HG03097 (cell line): ENCODE data around the gene SUFU.
"Not testable (repeated sequence)": the region's sequence is repeated elsewhere in the genome, so short reads cannot be mapped to it uniquely, and the experiment has no call there.

Source experiments
- ATAC-seq: cut with Tn5 transposase; IDR thresholded peaks from one replicate; pipeline ENCODE4 v1.9.1; 2021; ENCODE audit not compliant: unreplicated experiment, low FRiP score

The SUFU gene

DNA sequence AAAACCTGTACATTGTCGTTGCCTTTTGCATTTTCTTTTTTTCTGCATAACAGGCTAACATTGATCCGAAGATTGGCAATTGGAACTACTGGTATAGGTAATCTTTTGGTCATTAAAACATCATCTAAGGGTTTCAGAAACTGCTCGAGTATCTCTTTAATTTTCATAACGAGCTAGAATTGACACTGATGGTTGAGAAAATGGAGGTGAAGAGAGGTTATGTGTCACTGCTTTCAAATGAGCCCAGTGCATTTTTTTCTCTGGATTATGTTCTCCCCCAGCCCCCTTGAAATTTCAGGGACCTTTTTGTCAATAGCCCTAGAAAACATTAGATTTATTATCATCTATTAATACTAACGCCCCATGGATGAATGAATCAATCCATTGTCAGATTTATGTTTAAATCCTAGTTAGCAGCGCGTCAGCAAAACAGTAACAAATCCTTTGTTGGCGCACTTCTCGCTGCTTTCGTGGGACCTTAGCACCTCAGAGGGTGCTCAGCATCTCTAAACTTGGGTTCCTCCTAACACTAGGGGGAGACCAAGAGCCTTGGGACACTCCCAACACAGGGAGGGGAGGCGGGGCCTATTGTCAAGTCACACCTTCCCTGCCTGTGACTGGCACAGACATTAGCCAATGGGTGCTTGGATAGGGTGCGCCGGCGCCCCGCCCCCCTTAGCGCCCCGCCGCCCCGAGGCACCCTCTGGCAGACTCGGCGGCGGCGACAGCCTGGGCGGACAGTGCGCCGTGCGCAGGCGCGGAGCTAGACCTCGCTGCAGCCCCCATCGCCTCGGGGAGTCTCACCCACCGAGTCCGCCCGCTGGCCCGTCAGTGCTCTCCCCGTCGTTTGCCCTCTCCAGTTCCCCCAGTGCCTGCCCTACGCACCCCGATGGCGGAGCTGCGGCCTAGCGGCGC, at the start of gene SUFU:
Gene SUFU, plus strand, starts transcription at position 709 of the 915 bp plus-strand sequence. Its CDS starts 181 bp downstream, at position 890.
- peak; percentile 47 for ATAC-seq

DNA sequence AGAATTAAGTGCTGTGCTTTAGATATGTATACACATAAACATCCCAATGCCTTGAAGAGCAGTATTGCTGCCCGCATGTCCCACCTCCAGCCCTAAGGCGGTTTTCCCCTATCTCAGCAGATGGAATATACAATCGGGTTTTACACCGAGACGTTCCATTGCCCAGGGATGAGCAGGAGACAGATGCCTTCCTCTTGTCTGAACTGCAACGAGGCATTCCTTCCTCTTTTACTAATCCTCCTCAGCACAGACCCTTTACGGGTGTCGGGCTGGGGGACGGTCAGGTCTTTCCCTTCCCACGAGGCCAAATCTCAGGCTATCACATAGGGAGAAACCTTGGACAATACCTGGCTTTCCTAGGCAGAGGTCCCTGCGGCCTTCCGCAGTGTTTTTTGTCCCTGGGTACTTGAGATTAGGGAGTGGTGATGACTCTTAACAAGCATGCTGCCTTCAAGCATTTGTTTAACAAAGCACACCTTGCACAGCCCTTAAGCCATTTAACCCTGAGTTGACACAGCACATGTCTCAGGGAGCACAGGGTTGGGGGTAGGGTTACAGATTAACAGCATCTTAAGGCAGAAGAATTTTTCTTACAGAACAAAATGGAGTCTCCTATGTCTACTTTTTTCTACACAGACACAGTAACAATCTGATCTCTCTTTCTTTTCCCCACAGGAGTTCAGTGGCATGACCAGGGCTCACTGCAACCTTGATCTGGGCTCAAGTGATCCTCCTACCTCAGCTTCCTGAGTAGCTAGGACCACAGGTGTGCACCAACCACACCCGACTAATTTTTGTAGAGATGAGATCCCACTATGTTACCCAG, 48.9 kb upstream of the SUFU start:
- ATAC-seq, result not testable (repeated sequence)

DNA sequence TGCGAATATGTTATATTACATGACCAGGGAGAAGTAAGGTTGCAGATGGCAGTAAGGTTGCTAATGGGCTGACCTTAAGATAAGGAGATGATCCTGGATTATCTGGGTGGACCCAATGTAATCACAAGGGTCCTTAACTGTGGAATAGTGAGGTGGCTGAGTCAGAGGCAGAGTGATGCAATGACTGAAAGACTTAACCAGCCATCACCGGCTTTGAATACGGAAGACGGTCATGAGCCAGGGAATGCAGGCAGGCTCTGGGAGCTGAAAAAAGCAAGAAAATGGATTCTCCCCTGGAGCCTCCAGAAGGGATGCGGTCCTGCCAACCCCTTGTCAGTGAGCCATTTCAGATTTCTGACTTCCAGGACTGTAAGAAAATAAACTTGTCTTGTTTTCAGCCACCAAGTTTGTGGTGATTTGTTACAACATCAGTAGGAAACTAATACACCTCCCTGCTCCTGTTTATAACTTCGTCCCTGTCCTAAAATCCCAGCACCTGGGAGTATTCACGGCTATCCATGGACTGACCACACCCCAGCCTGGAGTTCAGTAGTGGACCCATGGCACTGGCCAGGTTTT, 47.8 kb upstream of the SUFU start:
- ATAC-seq, result no peak

DNA sequence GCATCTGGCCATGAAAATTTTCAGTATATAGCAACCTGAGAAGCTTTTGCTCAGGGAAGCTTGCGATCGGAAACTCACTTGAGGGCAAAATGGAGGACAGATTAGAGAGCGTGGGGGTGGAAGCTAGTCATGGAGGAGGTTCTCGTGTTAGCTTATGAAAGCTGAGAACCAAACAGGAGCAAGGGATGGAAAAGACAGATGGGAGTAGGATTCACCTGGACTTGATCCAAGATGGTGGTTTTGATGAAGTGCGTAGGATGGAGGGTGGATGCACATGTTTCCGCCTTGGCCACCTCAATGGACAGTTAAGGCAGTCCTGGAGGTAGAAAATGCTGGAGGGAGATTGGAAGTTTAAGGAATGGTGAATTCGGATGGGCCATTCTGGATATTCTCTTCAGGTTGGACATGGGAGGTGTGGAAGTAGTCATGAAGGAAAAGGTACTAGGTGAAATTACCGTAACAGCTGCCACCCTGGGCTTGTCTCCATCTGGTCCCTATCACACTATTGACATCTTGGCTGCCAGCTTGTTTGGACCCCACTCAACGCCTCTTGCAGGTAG, 46.1 kb upstream of the SUFU start:
- ATAC-seq, result no peak

DNA sequence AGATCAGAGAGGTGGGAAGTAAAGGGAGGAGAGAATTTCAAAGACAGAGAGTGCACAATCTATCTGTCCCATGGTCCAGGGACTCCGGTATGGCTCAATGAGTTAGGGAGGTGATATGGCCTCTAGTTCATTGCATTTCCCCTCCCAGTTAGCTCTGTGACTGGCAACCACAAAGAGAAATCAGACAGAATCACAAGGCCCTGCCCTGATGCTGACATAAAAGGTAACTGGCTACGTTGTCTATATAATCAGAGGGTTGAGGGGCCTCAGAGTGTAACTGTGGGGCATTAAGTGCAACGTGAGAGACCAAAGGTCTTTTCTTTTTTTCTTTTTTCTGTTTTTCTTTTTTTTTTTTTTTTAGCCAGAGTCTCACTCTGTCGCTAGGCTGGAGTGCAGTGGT, 45.1 kb upstream of the SUFU start:
- ATAC-seq, result no peak

DNA sequence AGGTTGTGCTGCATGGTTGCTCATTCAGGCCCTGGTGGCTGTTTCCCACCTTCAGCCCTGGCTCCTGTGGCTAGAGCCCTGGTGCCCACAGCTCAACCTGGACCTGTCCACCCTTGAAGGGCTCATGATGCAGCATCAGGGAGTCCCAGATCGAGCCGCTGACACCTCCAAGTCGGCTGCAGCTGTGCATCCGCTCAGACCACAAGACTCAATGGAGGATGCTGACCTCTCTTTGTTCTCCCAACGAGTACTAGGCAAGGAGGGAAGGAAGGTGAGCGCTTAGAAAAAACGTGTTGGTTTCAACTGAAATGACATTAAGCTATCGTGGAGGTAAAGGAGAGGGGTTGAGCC, 43.0 kb upstream of the SUFU start:
- ATAC-seq, result peak; percentile 37

DNA sequence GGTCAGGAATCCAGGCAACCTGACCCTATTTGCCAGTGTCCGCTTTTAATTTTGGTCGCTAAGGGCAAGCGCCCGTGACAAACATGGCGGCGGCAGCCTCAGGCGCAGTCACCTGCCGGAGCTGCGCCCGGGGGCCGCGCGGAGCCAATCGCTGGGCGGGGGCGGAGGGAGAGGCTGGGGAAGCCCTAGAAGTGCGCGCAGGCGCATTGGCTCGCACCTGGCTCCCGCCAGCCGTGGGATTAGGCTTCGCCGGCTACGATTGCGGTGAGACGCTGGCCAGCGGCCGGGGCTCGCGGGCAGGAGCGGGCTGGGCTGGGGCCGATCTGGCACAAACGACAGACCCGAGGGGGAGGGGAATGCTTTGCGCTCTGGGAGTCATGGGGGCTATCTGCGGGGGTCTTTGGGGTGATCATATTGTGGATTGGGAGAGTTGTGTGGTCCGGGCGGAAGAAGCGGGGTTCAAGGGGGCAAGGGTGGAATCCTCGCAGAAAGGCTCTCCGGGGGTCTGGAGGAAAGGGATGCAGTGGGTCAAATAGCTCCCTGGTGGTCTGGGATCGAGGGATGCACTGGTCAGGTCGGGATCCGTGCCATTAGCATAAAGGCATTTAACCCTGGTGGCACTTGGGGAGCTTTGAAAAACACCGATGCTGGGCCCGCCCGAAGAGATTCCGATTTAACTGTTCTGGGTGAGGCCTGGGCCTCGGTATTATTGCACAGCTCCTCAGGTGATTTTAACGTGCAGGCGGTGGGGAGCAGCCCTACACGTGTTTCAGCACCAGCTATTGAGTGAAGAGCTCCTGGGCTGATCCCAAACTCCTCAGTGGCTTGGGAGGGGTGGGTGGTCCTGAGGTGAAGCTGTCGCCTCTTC, 42.4 kb upstream of the SUFU start:
- peak; percentile 75 for ATAC-seq

DNA sequence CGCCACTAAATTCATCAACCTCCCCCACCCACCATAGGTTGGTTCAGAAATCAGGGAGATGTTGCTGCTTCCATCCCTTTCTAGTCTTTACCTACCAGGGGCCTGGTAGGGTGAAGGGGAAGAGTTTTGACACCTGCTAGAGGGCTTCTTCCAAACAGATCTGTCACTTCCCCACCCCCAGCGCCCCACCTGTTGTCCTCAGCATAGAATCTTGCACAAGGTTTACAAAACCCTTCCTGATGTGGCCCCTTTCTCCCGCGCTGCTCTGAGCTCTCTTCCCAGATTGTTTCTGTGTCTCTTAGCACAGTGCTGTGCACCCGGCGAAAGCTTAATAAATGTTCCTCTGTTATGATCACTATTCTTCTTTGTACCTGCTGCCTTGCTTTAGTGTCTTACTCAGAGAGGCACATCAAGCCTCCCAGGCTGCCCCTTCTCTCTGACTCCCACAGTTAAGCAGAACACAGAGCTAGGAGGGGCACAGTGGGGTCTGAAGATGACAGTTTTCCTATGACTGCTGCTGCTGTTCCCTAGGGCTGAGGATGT, 41.2 kb upstream of the SUFU start:
- ATAC-seq, result no peak

DNA sequence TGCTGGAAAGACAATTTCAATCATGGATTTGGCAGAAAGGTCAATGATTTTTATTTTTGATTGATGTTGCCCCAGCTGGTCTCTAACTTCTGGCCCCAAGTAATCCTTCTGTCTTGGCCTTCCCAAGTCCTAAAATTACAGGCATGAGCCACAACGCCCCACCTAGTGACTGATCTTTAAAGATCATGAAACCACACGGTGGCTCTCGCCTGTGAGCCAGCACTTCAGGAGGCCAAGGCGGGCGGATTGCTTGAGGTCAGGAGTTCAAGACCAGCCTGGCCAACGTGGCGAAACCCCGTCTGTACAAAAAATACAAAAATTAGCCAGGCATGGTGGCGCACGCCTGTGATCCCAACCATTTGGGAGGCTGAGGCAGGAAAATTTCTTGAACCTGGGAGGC, 39.8 kb upstream of the SUFU start:
- ATAC-seq, result no peak

DNA sequence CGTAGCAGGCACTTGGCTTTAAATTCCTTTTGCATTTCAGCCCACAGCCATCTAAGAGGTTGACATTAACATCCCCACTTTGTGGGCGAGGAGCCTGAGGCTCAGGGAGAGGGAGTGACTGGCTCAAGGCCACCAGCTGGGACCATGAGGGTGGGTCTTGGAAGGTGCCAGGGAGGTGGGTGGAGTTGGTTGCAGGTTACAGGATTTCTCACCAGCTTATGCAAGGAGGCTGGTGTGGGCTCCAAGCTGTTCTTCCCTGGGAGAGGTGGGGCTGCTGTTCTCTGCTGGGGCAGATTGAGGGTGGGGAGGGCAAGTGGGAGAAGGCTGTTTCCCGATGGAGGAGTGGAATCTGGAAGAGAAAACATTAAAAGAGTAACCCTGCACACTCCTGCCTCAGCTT, 38.3 kb upstream of the SUFU start:
- no peak for ATAC-seq

DNA sequence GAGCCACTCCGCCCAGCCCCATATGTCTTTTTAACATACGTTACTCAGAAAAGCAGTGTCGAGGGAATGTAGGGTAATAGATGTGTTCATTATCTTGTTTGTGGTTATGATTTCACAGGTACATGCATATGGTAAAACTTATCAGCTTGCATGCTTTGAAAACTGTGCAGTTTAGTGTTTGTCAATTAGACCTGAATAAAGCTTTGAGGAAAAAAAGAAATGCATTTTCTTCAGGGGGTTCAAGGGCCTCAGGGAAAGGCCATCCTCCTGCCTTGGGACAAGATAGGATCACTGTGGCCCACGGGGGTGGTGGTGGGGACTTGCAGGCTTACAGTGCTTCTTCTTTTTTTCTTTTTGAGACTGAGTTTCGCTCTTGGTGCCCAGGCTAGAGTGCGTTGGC, 36.5 kb upstream of the SUFU start:
- no peak for ATAC-seq

DNA sequence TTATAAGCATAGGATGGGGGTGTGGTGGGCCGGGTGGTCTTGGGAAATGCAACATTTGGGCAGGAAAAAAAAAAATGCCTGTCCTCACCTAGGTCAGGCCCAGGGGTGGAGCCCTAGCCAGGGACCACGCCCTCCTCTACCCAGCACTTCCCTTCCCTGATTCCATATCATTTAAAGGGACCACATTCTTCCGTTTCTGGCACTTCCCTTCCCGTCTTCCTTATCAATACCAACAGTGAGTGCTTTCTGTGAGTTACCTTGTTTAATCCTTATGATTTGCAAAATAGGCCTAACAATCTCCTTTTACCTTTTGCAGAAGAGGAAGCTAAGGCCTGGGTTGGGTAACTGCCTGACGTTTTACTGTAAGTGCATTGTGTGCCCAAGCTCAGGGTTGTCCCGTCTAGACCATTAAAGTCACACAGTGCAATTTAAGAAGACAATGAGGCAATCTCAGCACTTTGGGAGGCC, 35.8 kb upstream of the SUFU start:
- ATAC-seq, result no peak

DNA sequence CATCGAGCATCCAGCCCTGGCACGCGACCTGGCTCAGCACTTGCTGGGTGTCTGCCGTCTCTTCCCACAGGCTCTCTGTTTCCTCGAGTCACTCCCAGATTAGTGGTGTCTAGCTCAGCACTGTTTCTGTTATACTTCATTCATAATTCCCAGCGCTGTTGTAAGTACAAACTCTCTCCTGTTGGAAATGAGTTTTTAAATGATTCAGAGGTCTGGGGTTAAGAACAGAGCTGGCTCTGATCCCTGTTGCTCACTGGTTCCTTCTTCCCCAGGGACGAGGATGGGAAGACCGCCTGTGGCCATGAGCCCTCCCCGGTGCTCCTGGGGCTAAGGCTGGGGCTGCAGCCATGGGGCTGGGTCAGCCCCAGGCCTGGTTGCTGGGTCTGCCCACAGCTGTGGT, 35.1 kb upstream of the SUFU start:
- ATAC-seq, result no peak

DNA sequence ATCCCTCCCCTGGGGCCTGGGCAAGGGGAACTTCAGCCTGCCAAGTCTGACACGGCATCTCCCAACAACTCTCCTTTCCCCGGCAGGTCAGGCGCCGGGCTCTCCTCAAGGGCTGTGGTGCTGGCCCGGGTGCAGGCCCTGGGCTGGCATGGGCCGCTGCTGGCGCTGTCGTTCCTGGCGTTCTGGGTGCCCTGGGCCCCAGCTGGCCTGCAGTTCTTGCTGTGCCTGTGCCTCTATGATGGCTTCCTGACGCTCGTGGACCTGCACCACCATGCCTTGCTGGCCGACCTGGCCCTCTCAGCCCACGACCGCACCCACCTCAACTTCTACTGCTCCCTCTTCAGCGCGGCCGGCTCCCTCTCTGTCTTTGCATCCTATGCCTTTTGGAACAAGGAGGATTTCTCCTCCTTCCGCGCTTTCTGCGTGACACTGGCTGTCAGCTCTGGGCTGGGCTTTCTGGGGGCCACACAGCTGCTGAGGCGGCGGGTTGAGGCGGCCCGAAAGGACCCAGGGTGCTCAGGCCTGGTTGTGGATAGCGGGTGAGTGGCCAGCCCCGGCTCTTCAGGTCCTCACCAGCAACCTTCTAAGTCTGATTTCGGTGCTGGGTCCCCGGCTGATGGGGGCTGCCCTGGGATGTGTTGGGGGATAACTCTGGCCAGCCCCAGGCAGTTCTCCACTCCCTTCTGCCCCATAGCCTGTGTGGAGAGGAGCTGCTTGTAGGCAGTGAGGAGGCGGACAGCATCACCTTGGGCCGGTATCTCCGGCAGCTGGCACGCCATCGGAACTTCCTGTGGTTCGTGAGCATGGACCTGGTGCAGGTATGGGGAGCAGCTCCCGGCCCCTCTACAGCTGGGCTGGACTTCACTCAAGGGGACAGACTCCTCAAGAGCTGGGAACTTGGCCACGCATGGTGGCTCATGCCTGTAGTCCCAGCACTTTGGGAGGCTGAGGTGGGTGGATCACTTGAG, 32.9 kb upstream of the SUFU start:
- ATAC-seq, result no peak

DNA sequence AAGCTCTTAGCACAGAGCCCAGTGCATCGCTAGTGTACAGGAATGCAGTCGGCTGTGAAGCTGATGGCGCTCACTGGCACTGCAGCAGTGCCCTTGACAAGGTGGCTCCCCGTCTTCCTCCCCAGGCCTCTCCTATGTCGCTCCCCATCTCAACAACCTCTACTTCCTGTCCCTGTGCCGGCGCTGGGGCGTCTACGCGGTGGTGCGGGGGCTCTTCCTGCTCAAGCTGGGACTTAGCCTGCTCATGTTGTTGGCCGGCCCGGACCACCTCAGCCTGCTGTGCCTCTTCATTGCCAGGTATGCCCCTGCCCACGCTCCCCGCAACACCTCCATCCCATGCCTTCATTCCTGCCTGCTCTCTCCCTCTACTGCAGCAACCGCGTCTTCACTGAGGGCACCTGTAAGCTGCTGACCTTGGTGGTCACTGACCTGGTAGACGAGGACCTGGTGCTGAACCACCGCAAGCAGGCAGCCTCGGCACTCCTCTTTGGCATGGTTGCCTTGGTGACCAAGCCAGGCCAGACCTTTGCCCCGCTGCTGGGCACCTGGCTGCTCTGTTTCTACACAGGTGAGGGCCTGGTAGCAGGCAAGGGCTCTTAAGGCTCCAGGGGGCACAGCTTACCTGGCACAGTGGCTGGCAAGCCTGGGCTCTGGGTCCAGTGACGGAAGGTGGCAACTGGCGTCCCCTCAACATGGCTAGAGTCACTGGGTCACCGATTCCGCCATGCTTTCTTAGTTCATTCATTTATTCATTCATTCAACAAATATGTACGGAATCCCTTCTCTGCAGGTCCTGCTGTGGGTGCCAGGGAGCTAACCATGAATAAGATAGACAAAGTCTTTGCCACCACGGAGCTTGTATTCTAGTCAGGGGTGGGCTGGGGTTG, 30.1 kb upstream of the SUFU start:
- no peak for ATAC-seq

DNA sequence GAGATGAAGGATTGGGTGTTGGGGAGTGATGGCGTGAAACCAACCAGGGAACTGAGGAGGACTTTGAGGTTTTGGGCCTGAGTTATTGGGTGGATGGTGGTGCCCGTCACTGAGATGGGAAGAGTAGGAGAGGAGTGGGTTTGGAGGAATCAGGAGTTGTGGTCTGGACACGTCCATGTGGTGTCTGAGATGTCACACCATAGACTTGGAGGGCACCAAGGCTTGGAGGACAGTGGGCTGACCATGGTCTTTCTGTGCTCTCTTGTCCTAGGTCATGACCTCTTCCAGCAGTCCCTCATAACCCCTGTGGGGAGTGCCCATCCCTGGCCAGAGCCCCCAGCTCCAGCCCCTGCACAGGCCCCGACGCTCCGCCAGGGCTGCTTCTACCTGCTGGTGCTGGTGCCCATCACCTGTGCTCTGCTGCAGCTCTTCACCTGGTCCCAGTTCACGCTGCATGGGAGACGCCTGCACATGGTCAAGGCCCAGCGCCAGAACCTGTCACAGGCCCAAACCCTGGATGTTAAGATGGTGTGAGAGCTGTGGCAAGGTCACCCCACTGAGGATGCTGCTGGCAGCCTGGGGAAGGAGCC, 28.2 kb upstream of the SUFU start:
- no peak for ATAC-seq

DNA sequence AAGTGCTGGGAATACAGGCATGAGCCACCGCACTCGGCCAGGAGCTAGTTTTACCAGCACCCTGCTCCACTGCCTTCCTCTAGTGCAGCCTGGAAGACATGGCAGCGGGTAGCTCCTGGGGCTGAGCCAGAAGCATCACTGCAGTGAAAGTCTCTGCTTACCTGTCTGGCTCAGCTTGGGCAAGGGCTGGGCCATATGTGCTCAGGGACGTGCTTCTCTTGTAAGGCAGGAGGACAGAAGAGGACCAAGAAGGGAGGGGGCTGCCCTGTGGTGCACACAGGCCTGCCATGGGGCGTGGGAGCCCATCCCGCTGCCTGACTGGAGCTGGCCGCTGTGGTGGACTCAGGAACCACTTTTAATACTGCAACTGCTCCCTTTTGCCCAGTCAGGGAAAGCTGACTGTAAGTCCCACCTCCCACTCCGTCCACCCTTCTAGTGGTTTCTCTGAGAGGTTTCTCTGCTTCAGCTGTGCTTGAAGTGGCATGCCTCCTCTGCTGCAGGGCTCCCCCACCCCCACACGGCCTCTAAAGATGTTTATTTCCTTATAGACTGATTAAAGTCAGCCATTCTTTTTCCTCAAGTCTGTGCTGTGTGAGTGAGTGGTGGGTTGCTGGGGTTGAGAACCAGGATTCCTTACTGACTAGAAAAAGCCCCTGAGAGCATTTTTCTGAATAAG, 27.2 kb upstream of the SUFU start:
- ATAC-seq, result no peak
